Cardiac muscle cell (in vitro differentiated cells and primary cell): ENCODE results near the gene MCTP1. TPM values are rescaled to one million over a fixed set of nuclear protein-coding genes. Genes with fewer than 3 reads are reported as not detected.

ENCODE experiments used
- DNase-seq, 2 donors: peaks; one replicate each; pipeline versions ENCODE4 v3.0.0 to v3.0.0-alpha.2; 2010 to 2017; ENCODE audit warnings: low read depth in 1 of 2, low spot score in 1 of 2
- H3K27ac ChIP-seq: fragments of 200-600 bp; sonication (generic); 2 replicates; pipeline ENCODE4 v1.5.1; 2016
- H3K27me3 ChIP-seq: fragments of 200-600 bp; sonication (generic); 2 replicates; pipeline ENCODE4 v1.6.0; 2016; ENCODE audit warnings: control low read depth
- H3K36me3 ChIP-seq: fragments of 200-600 bp; sonication (generic); 2 replicates; pipeline ENCODE4 v1.5.1; 2016; ENCODE audit warnings: control low read depth
- H3K4me1 ChIP-seq: fragments of 200-600 bp; sonication (generic); 2 replicates; pipeline ENCODE4 v1.8.1; 2017; ENCODE audit warnings: low read depth, mild to moderate bottlenecking, mixed run types
- H3K4me3 ChIP-seq: fragments of 200-600 bp; sonication (generic); 2 replicates; pipeline ENCODE4 v1.5.1; 2016; ENCODE audit warnings: mild to moderate bottlenecking
- H3K9me3 ChIP-seq: fragments of 200-600 bp; sonication (generic); 2 replicates; pipeline ENCODE4 v1.5.1; 2017; ENCODE audit warnings: low read depth, mild to moderate bottlenecking, control low read depth
- polyA plus RNA-seq: library from polyadenylated mRNA; unstranded; fragments of >200 nt; fragmentation: Nextera tagmentation; extraction: Ambion mirVana; gene quantifications from 2 replicates; pipeline ENCODE4 v1.2.1, GENCODE V29; 2016
- total RNA-seq: library from RNA; depleted of rRNA; stranded (reverse); fragments of >200 nt; gene quantifications from 2 replicates; pipeline ENCODE4 v1.2.3, GENCODE V29; 2016
- TF ChIP-seq, protein P1 (sequence below): IDR thresholded peaks from 2 replicates; pipeline ENCODE4 v1.5.1; 2012; ENCODE audit warnings: low read depth, mild to moderate bottlenecking, low read length

MCTP1 gene
- total and polyA plus RNA-seq, 2 experiments from 2014 or later = 1.4 TPM; not detected in 1

DNA sequence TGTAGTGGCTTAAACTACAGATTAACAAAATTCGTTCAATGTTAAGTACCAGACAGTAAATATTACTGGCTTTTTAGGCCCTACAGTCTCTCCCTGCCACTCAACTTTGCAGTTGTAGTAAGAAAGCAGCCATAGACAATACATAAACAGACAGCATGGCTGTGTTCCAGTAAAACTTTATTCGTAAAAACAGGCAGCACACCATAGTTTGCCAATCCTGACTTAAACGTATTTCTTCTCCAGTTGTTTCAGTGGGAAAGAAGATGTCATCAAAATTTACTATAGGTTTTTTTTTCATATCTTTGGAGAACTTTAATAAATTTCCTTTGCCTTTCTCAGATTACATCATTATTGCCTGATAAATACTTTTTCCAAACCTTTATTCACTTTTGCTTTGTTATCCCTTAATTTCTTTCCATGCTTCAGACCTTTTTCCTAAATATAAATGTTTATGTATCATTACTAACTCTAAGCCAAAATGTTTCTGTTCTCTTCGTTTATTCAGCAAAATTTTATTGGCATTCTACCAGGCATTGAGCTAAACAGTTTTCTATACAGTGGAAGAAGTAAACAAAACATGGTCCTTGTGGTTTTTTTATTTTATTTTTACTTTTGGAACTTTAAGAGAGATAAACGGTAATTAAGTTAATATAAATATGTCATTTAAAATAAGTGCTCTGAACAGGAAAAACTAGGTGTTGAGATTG lies 601.9 kb downstream of the MCTP1 start:
- no peaks in the 10 kb centered on the region for H3K4me1 ChIP-seq
- TF ChIP-seq, protein P1, sequence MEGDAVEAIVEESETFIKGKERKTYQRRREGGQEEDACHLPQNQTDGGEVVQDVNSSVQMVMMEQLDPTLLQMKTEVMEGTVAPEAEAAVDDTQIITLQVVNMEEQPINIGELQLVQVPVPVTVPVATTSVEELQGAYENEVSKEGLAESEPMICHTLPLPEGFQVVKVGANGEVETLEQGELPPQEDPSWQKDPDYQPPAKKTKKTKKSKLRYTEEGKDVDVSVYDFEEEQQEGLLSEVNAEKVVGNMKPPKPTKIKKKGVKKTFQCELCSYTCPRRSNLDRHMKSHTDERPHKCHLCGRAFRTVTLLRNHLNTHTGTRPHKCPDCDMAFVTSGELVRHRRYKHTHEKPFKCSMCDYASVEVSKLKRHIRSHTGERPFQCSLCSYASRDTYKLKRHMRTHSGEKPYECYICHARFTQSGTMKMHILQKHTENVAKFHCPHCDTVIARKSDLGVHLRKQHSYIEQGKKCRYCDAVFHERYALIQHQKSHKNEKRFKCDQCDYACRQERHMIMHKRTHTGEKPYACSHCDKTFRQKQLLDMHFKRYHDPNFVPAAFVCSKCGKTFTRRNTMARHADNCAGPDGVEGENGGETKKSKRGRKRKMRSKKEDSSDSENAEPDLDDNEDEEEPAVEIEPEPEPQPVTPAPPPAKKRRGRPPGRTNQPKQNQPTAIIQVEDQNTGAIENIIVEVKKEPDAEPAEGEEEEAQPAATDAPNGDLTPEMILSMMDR = no peak
- H3K9me3 ChIP-seq = no peaks in the 10 kb centered on the region
- no peak overlapping the region for H3K27ac ChIP-seq
- no peak for DNase-seq
- H3K36me3 ChIP-seq = no peaks in the 10 kb centered on the region
- no peaks in the 10 kb centered on the region for H3K27me3 ChIP-seq
- H3K4me3 ChIP-seq = no peak overlapping the region

GRCh38 chr5:94675965-94676618 lies 608.8 kb downstream of the MCTP1 start:
- H3K4me1 ChIP-seq = no peaks in the 10 kb centered on the region
- no peak overlapping the region for H3K27ac ChIP-seq
- TF ChIP-seq, protein P1 = no peak
- H3K4me3 ChIP-seq = no peak overlapping the region
- DNase-seq = no peak
- H3K9me3 ChIP-seq = no peaks in the 10 kb centered on the region
- H3K27me3 ChIP-seq = no peaks in the 10 kb centered on the region
- H3K36me3 ChIP-seq = no peaks in the 10 kb centered on the region

DNA sequence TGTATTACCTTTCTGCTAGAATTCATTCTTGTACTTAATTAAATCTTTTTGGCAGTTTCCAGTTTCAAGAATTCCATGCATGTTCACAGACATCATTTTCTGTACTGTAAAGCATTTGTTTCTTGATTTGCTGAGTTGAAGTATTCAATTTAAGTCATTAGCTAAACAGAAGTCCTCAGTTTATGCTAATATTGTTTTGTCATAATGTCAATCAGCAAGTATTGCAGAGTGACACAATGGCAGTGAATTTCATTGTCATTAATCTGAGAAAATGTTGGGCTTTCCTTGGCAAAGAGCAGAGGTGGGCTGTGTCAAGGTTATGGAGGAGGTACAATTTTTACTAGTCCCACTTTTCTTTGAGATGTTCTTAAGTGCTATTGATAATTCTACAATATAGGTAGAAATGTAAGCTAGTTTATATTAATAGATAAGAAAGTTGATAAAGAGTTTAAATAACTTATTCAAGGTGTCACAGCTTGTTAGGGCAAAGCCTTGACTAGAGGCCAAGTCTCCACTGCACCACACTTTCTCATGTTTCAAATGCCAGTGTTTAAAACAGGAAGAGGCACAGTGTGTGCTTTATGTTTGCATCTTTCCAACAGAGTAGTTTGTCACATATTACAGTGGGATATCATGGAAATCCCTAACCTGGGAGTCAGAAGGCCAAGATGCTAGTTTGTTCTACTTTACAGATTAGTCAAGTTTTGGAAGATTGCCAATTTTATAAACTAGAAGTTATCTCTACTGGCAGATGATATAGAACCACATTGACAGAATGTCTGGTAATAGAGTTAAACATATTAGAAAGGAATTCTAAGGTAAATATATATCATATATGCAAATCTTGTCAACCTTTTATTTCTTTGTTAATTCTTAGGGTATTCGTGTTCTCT lies 610.2 kb downstream of the MCTP1 start:
- no peak for DNase-seq

DNA sequence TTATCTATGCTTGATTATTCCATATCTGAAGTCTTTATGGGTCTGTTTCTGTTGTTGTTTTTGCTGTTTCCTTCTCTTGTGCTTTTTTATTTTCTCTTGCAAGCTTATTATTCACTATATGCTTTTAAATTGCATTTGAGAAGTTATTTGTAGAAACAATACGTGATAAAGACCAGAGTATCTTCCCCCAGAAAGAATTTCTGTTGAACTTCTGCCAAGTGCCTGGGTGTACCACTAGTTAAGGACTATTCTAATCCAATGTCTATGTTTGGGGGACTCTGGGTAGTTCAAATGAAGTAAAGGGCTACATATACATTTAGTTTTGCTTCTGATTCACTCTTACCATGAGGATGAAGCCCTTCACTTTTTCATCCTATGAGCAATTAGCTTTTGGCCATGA lies 612.1 kb downstream of the MCTP1 start:
- no peaks in the 10 kb centered on the region for H3K27me3 ChIP-seq
- peak in 1 of 2 donors; percentile 58 for DNase-seq
- TF ChIP-seq, protein P1 = no peak
- no peaks in the 10 kb centered on the region for H3K9me3 ChIP-seq
- no peak overlapping the region for H3K27ac ChIP-seq
- H3K4me1 ChIP-seq = no peaks in the 10 kb centered on the region
- no peaks in the 10 kb centered on the region for H3K36me3 ChIP-seq
- H3K4me3 ChIP-seq = no peak overlapping the region

More for the DNA sequence above, 610.2 kb downstream of the MCTP1 start:
- Histone ChIP-seq H3K4me3 (no peak overlapping the region), H3K36me3 (no peaks in the 10 kb centered on the region), H3K9me3 (no peaks in the 10 kb centered on the region), H3K27ac (no peak overlapping the region), H3K27me3 (no peaks in the 10 kb centered on the region), H3K4me1 (no peaks in the 10 kb centered on the region)
- TF ChIP-seq, protein P1 = no peak

- TF ChIP-seq, protein P1 = no peak
Measured at GRCh38 chr5:94670726-94671125, 614.2 kb downstream of the MCTP1 start.

More at GRCh38 chr5:94670726-94671125, 614.2 kb downstream of the MCTP1 start:
- DNase-seq = peak in 1 of 2 donors; percentile 46
- no peaks in the 10 kb centered on the region for H3K27me3 ChIP-seq
- H3K27ac ChIP-seq = no peak overlapping the region
- H3K36me3 ChIP-seq = no peaks in the 10 kb centered on the region
- no peak overlapping the region for H3K4me3 ChIP-seq
- no peaks in the 10 kb centered on the region for H3K4me1 ChIP-seq
- H3K9me3 ChIP-seq = no peaks in the 10 kb centered on the region
